Activated naive CD4-positive, alpha-beta T cell treated with anti-CD3 and anti-CD28 coated beads, Interleukin-2, amount 50 U/mL, for 16 hours (primary cell): Measurements from ENCODE around the gene PRR4.

Experiments
- DNase-seq: peaks from one replicate; pipeline ENCODE4 v3.0.0-alpha.2; 2020

PRR4 gene

DNA sequence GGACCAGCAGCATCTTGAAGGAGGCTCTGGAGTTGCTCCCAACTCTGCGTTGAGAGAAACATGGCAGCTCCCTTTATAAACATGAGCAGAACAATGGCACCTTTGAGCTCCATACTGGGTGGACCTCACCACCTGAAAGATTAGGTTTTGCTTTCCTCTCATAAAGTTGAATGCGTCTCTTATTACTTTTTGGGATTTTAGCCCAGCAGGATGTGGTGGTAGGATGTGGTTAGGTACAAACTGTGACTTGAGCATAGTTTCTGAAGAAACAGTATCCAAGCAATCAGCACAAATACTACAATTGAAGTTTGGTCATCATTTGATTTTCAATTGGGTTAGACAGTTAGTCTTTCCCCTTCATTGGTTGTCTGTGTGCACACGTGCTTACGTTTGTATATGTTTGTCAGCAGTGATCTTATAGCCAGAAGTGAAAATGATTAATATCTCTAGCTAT is at the start of gene PRR4:
TSS of gene PRR4 (minus strand) at position 51 of the 454 bp plus-strand sequence. CDS start at position 13, 38 bp downstream.
- no peak for DNase-seq

DNA sequence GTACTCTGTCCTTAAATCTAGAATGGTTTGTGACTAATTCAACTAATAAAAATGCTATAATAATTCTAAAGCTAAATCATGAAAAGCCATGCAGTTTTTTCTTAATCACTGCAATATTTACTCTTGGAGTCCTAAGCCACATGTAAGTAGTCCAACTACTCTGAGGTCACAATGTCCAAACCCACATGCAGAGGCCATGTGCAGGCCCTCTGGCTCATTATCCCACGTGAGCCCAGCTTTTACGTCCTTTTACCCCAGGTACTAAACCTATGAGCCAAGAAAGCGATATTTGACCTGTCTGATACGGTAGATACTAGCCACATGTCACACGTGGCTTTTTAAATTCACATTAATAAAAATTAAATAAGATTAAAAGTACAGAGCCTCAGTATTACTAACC is 47.6 kb upstream of the PRR4 start:
- no peak for DNase-seq

DNA sequence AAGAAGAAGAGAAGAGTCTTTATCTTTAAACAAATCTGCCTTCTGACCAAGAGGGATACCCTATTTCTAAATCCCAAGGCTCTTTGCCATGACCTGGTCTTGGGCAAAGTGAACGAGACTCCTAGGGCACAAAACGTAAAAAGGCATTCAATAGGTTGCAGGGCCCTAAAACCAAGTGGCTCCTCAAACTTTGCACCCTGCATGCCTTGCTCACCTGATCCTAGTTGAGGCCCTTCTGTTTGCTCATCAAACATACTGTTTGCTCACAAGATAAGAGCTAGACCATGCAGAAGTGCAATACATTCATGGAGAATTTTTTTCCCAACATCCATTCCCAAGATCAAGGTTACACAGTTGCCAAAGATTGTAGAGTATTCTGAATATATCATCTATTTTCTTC is 42.7 kb upstream of the PRR4 start:
- DNase-seq, result no peak

DNA sequence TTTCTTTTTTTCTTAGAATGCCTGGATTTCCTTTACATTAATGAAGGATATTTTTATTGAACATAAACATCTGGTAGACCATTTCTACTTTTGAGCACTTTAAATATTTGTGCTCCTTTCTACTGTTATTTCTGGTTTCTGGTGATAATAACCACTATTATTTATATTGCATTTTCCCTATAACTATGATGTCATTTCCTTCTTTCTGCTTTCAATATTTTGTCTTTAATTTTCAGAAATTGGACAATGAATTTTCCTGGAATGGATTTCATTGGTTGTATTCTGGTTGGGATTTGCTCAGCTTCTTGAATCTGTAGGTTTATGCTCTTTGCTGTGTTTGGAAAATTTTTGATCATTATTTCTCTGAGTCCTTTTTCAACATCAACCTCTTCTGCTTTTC is 40.0 kb upstream of the PRR4 start:
- no peak for DNase-seq

- no peak for DNase-seq
These were observed 34.9 kb upstream of the PRR4 start, which contains the start of gene PRH1 for GRCh38 chr12:10884086-10884725. TSS of gene PRH1 (minus strand) at chr12:10884255. CDS start at chr12:10884217, 38 bp downstream.

DNA sequence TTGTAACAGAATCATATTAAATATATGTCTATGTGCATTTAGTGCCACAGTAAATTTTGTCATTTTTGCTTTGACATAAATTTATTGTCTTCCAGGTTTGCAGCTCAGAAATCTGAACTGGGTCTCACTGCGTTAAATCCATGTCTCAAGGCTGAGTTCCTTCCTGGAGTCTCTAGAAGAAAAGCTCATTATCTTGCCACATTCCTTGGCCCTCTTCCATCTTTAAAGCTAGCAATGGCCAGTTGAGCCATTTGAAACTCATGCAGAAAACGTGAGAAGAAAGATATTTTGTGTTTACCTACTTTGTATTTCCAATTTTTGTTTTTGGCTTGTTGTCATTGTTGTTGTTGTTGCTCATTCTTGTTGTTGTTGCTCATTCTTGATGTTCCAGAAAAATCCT is 24.1 kb upstream of the PRR4 start:
- no peak for DNase-seq

GRCh38 chr12:10867381-10867780 is 18.1 kb upstream of the PRR4 start:
- no peak for DNase-seq

- DNase-seq, result no peak
These were observed 14.4 kb upstream of the PRR4 start for GRCh38 chr12:10863512-10864218.

DNA sequence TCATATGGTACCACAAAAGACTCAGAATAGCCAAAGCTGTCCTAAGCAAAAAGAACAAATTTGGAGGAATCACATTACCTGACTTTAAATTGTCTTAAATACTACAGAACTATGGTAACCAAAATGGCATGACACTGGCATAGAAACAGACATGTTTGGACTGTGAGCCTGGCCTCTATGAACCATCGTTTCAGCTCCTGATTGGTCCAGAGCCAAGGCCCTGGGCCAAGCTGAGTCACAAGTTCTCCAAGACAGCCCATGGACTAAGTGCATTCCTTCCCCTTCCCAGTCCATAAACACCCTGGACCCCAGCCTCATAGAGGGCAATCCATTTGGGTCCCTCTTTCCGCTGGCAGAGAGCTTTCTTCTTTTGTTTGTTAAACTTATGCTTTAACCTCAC is 12.1 kb upstream of the PRR4 start:
- no peak for DNase-seq

DNA sequence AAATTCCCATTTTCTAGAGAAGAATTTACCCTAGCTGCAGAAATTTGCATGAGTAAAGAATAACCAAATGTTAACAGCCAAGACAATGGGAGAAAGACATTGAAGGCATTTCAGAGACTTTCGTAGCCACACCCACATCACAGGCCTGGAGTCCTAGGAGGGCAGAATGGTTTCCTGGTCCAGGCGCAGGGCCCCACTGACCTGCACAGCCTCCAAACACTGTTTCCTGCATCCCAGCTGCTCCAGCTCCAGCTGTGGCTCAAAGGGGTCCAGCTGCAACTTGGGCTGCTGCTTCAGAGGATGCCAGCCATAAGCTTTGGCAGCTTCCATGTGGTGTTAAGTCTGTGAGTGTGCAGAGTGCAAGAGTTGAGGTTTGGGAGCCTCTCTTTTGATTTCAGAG is 6.5 kb upstream of the PRR4 start:
- DNase-seq, result no peak

DNA sequence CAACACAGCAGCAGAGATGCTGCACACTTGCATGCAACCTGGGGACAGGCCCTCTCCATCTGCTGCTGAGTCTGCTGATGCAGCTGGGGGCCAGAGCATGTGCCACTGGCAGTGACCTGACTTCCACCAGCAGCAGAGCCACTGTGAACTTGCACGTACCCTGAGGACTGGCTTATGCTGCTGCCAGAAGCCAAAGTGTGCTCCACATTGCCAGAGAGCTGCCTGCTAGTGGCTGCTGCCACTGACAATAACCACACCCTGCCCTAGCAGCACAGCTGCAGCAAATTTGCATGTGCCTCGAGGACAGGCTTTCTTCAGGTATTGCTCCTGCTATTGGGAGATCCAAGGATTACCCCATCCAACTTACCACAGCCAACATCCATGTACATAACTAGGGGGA is 4.5 kb upstream of the PRR4 start:
- no peak for DNase-seq

DNA sequence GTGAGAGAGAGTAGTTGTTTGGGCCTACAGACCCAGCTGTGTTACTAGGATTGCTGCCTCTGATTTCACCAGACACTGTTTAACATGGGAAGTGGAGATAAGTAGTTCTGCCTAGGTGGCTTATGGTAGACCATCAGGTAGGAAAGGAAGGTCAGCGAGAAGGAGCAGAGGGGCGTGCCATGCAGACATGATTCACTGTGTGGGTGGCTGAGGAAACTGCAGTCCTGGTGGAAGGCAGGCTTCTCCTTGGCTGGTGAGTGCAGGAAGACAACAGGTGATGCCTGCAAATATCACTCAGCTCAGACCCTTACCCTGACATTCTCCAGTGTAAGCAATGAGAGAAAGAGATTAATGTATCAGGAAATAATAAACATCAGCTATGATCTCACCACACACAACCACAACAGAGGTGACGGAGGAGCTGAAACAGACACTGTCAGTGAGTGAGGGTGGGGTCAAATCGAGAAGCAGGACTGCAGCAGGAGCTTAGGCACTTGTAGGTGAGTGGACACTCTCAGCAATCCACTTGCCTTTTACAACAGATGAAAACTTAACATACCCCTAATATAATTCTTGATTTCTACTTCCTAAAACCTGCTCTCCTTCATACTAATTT is 2.1 kb upstream of the PRR4 start:
- no peak for DNase-seq

DNA sequence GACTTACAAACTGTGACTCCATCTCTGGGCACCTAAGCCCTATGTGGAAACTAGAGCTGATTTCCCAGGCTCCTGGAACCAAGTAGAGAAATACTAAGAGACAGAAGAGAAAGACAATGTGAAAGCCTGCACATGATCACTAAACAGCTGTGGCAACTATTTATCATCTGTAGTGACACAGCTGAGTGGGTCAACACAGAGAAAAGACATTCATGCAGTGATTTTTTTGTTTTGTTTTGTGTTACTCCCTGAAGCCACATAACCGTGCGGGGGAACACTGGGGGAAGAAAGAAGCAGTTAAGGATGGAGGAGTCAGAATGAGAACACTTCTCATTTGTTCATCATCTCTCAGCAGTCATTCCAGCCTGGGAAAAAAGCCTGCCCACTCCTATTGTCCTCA is 1.5 kb downstream of the PRR4 start:
- DNase-seq, result no peak

GRCh38 chr12:10842862-10843261 is 6.4 kb downstream of the PRR4 start:
- DNase-seq, result no peak

- no peak for DNase-seq
These were observed 10.8 kb downstream of the PRR4 start for GRCh38 chr12:10838461-10838860.

- DNase-seq, result no peak
These were observed 19.3 kb downstream of the PRR4 start for GRCh38 chr12:10829994-10830393.

DNA sequence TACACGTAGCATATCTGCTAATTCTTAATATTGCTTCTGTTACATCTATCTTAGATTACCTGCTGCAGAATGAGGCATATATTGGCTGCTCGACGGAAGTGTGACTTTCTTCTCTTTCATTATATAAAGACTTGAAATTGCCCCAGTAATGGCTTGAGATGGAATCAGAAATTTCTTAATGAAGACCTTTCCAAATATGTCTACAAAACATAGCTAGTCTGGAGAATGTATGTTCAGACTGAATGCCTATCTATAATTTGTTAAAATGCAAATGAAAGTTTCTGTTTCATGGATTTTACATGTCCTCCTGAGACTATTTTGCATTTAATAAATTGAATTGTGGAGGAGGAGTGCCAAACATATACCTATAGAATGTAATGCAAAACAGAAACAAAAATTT is 23.0 kb downstream of the PRR4 start, which contains the start of gene TAS2R10:
TSS of gene TAS2R10 (minus strand) at position 101 of the 400 bp plus-strand sequence. CDS start at position 12, 89 bp downstream.
- DNase-seq, result no peak

DNA sequence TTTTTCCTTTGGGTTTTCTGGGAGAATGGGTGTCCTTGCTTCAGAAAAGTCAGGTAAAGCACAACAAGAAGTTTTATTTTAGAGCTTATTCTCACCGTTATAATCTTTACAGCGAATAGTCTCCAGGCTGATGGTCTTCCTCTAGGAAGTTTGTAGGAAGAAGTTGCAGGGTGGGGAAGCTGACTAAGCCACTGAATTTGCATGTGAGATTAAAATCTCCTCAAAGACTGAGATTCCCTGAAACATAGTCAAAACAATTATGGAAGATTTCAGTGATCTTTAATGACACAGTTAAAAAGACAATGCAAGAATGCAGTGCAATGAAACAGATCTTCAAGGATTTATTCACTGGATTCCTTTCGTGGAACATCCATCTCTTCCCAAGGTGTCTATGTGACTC is 24.3 kb downstream of the PRR4 start:
- DNase-seq, result no peak

DNA sequence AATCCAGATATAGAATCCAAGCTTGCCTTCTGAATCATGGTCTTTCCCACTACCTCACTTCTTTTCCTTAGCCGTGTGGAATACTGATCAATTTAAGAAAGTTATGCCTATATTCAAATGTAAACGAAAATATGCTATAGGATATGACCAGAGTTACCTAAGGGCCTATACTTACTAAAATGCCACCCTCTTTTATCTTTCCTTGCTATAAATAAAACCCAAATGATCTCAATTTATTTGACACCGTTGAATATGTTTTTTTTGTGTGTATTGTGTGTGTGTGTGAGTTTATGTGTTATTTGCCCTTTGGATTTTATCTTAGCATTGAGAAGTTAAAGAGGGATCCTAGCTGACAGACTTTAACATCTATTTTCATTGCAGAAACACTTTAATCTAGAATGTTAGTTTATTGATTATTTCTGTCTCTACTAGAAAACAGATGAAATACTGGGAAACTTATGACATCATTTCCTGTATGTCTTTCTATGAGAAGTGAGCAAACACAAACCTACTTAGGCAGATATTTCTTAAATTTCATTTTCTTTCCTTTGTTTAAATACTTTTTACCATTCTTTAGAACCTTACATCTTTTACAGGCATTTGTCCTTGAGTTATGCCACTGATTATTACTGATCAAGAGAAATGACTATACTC is 37.3 kb downstream of the PRR4 start:
- DNase-seq, result no peak

DNA sequence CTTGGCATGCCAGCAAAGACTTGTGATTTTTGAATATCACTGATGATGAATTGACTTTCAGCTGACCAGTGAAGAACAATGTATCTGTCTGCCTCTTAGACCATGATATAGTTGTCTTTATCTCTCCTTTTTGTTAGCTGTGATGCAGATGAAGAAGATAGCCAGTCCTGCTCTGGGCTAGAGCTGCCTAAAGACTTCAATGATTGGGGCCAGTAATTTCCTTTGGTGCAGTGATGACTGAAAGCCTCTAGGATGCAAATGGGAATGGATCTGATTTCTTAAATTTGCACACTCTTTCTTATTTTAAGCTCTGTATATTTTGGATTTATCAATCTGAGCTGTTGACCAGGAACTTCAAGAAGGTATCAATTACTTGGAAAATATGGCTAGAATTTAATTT is 39.2 kb downstream of the PRR4 start, which contains the start of gene TAS2R9:
TSS of gene TAS2R9 (minus strand) at position 101 of the 400 bp plus-strand sequence. CDS start at position 8, 93 bp downstream.
- DNase-seq, result no peak

DNA sequence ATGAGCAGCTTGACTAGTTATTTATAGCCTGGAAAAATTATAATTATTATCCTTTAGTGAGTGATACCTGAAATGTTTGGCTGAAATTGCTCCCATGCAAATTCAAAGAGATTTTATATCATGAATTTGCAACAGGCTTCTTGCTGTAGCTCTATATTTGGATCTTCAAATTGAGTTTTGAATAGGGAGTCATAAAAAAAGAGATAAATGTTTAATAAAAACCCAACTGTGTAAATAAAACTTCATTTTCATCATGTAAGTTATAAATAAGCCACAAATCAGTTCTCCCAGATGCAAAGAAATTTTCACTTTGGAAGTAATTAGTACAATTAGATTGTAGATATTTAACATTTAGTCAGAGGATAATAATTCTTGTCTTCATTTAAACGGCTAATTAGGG is 42.1 kb downstream of the PRR4 start, which contains the start of gene TAS2R8:
TSS of gene TAS2R8 (minus strand) at position 101 of the 400 bp plus-strand sequence. CDS start 306 bp downstream, outside the sequence.
- no peak for DNase-seq

- DNase-seq, result no peak
These were observed 46.7 kb downstream of the PRR4 start, which contains the start of gene TAS2R7 for GRCh38 chr12:10802587-10802986. TSS of gene TAS2R7 (minus strand) at chr12:10802627. CDS start at chr12:10802570, 57 bp downstream.

DNA sequence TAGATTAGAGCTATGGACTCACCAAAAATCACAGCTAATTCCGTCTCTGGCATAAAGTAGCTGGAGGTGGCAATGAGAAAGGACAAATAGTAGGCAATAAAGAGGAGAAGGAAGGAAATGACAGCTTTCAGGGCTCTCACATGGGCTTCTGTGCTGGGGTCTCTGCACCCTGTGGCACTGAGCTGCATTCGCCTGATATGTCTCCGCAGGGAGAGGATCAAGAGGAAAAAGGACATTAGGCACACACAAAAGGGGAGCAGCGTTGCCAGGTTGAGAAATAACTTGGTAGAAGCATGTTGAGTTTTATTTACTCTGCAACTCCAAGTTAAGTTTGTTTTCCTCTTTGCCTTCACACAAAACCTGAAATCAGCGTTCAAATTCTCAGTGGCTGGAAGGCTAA is 47.5 kb downstream of the PRR4 start:
- DNase-seq, result no peak
